Upper lobe of right lung (tissue), 1 donor: ENCODE measurements around the gene UBALD2. TPM values are rescaled to one million over a fixed set of nuclear protein-coding genes. Genes with fewer than 3 reads are reported as not detected.

Experiments
- ATAC-seq: fragments of 200-7000 bp; cut with Tn5 transposase; one replicate; pipeline ENCODE4 v1.9.1; 2020; ENCODE audit warnings: mild to moderate bottlenecking, moderate library complexity
- DNase-seq: peaks from one replicate; pipeline ENCODE4 v3.0.0-alpha.2; 2020
- H3K27ac ChIP-seq: fragments of 200-600 bp; one replicate; pipeline ENCODE4 v1.8.0; 2022
- H3K27me3 ChIP-seq: fragments of 200-600 bp; one replicate; pipeline ENCODE4 v1.8.0; 2022; ENCODE audit warnings: mild to moderate bottlenecking
- H3K36me3 ChIP-seq: fragments of 200-600 bp; one replicate; pipeline ENCODE4 v1.8.0; 2022
- H3K4me1 ChIP-seq: fragments of 200-600 bp; one replicate; pipeline ENCODE4 v1.8.0; 2022
- H3K4me3 ChIP-seq: fragments of 200-600 bp; one replicate; pipeline ENCODE4 v1.8.0; 2022; ENCODE audit warnings: mild to moderate bottlenecking
- H3K9me3 ChIP-seq: fragments of 200-600 bp; one replicate; pipeline ENCODE4 v1.8.0; 2022
- CTCF ChIP-seq: fragments of 200-600 bp; IDR thresholded peaks from one replicate; pipeline ENCODE4 v1.8.0; 2022; ENCODE audit warnings: antibody characterized with exemption
- intact Hi-C: fragments of 100-400 bp; cut with DNase I; formaldehyde crosslinking; loops from one replicate; pipeline ENCODE4 v1.11.0; 2022
- total RNA-seq: library from RNA; stranded (reverse); fragmentation: NEBNext Ultra II Directional; extraction: Animal tissue kit (Norgen Biotek cat#: 25700); gene quantifications from one replicate; pipeline ENCODE4 v1.2.1, GENCODE V29; 2021
- donor health status: DM: no; HTN: yes; CAD: no; lungs with severe emphysema.

The UBALD2 gene
- total RNA-seq, 1 donor from 2014 or later = 56.7 TPM

- no peak for ATAC-seq
- H3K4me1 ChIP-seq = peaks cover 23% of the 10 kb centered on the region
- DNase-seq = no peak
- TF ChIP-seq CTCF = no peak
- intact Hi-C loops = no loop called here
- no peak overlapping the region for H3K4me3 ChIP-seq
- no peaks in the 10 kb centered on the region for H3K36me3 ChIP-seq
- H3K9me3 ChIP-seq = no peaks in the 10 kb centered on the region
- no peaks in the 10 kb centered on the region for H3K27me3 ChIP-seq
- H3K27ac ChIP-seq = no peak overlapping the region
Measured at GRCh38 chr17:76277300-76278267, 12.4 kb downstream of the UBALD2 start.

DNA sequence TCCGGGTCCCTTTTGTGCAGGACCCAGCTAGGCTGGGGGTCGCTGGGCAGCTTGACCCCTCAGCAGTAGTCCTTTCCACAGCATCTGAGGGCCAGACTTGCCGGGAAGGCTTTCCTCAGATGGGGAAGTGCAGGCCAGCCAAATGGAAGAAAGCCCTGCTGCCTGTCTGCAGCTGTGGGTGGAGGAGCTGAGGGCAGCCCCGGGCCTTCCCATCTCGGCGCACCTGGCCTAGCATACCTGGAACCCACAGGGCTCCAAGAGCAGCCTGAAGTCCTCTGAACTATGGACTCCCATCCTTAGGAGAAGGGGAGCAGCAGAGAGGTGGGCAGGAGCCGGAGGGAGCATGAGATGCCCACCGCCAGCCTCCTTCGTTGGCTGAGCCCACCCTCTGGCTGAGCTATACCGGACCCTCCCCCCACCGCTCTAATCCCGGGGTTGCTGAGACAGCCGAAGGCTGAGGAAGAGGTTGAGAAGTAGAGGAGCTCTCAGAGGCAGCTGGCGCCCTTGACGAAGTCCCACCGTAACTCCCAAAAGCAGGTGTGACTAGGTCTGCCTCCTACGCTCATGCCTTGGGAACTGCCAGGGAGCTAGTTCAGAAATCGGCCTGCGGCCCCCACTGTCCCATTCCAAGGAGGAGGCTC lies 13.2 kb downstream of the UBALD2 start:
- Histone ChIP-seq H3K27ac (no peak overlapping the region), H3K4me3 (no peak overlapping the region), H3K4me1 (peaks cover 15% of the 10 kb centered on the region), H3K9me3 (no peaks in the 10 kb centered on the region), H3K27me3 (no peaks in the 10 kb centered on the region), H3K36me3 (no peaks in the 10 kb centered on the region)
- TF ChIP-seq CTCF = no peak
- ATAC-seq (no peak), DNase-seq (no peak)
- intact Hi-C loops = no loop called here

DNA sequence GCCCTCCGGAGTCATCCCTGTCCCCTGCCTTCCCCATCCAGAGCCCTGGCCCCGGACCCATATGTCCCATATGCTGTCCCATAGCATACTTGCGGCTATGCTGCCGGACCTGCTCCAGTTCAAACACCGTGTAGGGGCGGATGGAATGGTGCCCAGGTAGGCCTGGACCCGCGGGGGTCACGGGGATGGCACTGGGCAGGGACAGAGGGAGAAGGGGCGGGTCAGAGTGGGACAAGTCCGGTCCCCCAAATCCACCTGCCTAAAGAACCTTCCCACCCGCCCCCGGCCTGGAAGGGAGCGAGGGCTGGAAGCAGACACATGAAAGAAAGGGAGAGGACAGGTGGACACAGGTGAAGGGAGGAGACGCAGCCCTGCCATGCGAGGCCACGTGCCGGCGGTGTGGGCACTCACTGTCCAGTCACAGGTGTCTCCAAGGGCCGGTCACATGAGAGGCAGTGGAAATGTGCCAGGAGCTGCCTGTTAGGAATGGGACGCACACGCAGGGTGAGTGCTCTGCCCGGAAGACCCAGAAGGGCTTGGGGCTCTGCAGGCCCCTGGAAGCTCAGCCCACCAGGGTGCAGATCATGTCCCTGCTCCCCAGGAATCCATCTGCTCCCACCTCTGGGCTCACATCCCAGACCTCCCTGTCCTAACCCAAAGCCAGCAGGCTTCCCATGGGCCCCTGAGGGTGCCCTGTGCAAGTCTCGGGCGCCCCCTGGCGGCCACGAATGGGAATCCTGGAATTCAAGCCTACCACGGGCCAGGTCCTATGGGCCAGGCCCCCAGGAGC lies 14.0 kb downstream of the UBALD2 start:
- Histone ChIP-seq H3K4me1 (peaks cover 11% of the 10 kb centered on the region), H3K36me3 (no peaks in the 10 kb centered on the region), H3K27ac (no peak overlapping the region), H3K9me3 (no peaks in the 10 kb centered on the region), H3K4me3 (no peak overlapping the region), H3K27me3 (no peaks in the 10 kb centered on the region)
- ATAC-seq = peak; percentile 91
- TF ChIP-seq CTCF = peak; percentile 98
- intact Hi-C loops = no loop called here
- DNase-seq = peak; percentile 94

GRCh38 chr17:76279742-76280287 lies 14.7 kb downstream of the UBALD2 start:
- Histone ChIP-seq H3K4me1 (peaks cover 6% of the 10 kb centered on the region), H3K27ac (no peak overlapping the region), H3K4me3 (no peak overlapping the region), H3K9me3 (no peaks in the 10 kb centered on the region), H3K27me3 (no peaks in the 10 kb centered on the region), H3K36me3 (no peaks in the 10 kb centered on the region)
- no peak for ATAC-seq
- intact Hi-C loops = loop anchor here (5.0 kb wide), 1 partner anchor 158 kb away; no protein-coding TSS in a partner anchor
- no peak for DNase-seq
- TF ChIP-seq CTCF = no peak

DNA sequence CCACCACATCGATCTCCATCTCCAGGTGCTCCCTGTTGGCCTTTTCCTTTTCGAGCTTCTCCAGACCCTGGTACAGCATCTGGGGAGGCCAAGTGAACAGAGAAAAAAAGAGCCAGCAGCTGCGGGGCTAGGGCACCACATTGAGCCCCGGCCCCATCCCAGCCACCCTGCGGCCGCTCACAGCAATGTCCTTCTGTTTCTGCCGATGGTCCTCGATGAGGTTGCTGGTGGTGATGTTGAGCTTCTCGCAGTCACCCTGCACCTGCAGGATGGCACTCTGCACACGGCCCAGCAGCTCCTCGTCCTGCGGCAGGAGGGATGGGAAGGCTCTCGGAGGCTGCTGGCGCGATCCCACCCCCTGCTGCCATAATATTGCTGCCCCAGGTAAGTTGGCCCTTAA lies 15.5 kb downstream of the UBALD2 start:
- Histone ChIP-seq H3K27ac (no peak overlapping the region), H3K36me3 (no peaks in the 10 kb centered on the region), H3K27me3 (no peaks in the 10 kb centered on the region), H3K9me3 (no peaks in the 10 kb centered on the region), H3K4me3 (no peak overlapping the region), H3K4me1 (peaks cover 6% of the 10 kb centered on the region)
- ATAC-seq = no peak
- intact Hi-C loops = loop anchor here (5.0 kb wide), 1 partner anchor 158 kb away; no protein-coding TSS in a partner anchor
- DNase-seq = no peak
- TF ChIP-seq CTCF = no peak
